ENCODE results near the gene TMEM121.

The TMEM121 gene

GRCh38 chr14:105502446-105503295 is 23.7 kb upstream of the TMEM121 start:
- H3K4me3 ChIP-seq (ENCODE audit: low read depth, low read length): no peak overlapping the region
- TF ChIP-seq CTCF (IDR thresholded peaks at IDR 0.05; ENCODE audit: low read depth, low read length): no peak

- H3K4me3 ChIP-seq (ENCODE audit: low read depth, low read length): no peak overlapping the region
- TF ChIP-seq CTCF (IDR thresholded peaks at IDR 0.05; ENCODE audit: low read depth, low read length): no peak
These were observed 23.1 kb upstream of the TMEM121 start for GRCh38 chr14:105503296-105503640.

GRCh38 chr14:105503935-105504692 is 22.3 kb upstream of the TMEM121 start:
- H3K4me3 ChIP-seq (ENCODE audit: low read depth, low read length): no peak overlapping the region
- TF ChIP-seq CTCF (IDR thresholded peaks at IDR 0.05; ENCODE audit: low read depth, low read length): no peak

GRCh38 chr14:105505101-105505500 is 21.3 kb upstream of the TMEM121 start:
- no peak overlapping the region for H3K4me3 ChIP-seq (ENCODE audit: low read depth, low read length)
- no peak for TF ChIP-seq CTCF (IDR thresholded peaks at IDR 0.05; ENCODE audit: low read depth, low read length)

- H3K4me3 ChIP-seq (ENCODE audit: low read depth, low read length): no peak overlapping the region
- no peak for TF ChIP-seq CTCF (IDR thresholded peaks at IDR 0.05; ENCODE audit: low read depth, low read length)
These were observed 19.1 kb upstream of the TMEM121 start for GRCh38 chr14:105507247-105507646.

- TF ChIP-seq CTCF (IDR thresholded peaks at IDR 0.05; ENCODE audit: low read depth, low read length): no peak
- no peak overlapping the region for H3K4me3 ChIP-seq (ENCODE audit: low read depth, low read length)
These were observed 18.3 kb upstream of the TMEM121 start for GRCh38 chr14:105508069-105508468.

GRCh38 chr14:105508601-105509000 is 17.8 kb upstream of the TMEM121 start:
- H3K4me3 ChIP-seq (ENCODE audit: low read depth, low read length): no peak overlapping the region

More at GRCh38 chr14:105508601-105509000, 17.8 kb upstream of the TMEM121 start:
- no peak for TF ChIP-seq CTCF (IDR thresholded peaks at IDR 0.05; ENCODE audit: low read depth, low read length)
